Activated T-helper 2 cell treated with anti-CD3 and anti-CD28 coated beads, Interferon-gamma antibody, Interleukin-2, Interleukin-4, amounts not matched to agents 10 μg/mL and 5 μg/mL and 100 μg/mL, durations not matched to agents 14 hours and 24 hours and 36 hours (primary cell): Measurements from ENCODE around the gene OVCH2. TPM values are rescaled to one million over a fixed set of nuclear protein-coding genes. Genes with fewer than 3 reads are reported as not detected.

Source experiments
- DNase-seq: peaks from one replicate; pipeline ENCODE4 v3.0.0; 2021; ENCODE audit warnings: low spot score
- H3K27ac Mint-ChIP-seq: one replicate; pipeline ENCODE4 v1.8.0; 2021; ENCODE audit warnings: mixed read lengths
- H3K27me3 Mint-ChIP-seq: one replicate; pipeline ENCODE4 v1.8.0; 2021; ENCODE audit warnings: low read depth, mixed read lengths
- H3K36me3 Mint-ChIP-seq: one replicate; pipeline ENCODE4 v1.8.0; 2021; ENCODE audit warnings: low read depth, mixed read lengths
- H3K4me1 Mint-ChIP-seq: one replicate; pipeline ENCODE4 v1.8.0; 2021; ENCODE audit warnings: low read depth, mixed read lengths
- H3K4me3 Mint-ChIP-seq: one replicate; pipeline ENCODE4 v1.8.0; 2021; ENCODE audit warnings: low read depth, mild to moderate bottlenecking, moderate library complexity, mixed read lengths
- H3K9me3 Mint-ChIP-seq: one replicate; pipeline ENCODE4 v1.8.0; 2021; ENCODE audit warnings: mixed read lengths
- intact Hi-C: fragments of 100-400 bp; cut with micrococcal nuclease; formaldehyde crosslinking; loops from one replicate; pipeline ENCODE4 v1.15.1; 2023
- total RNA-seq: library from RNA; stranded (reverse); gene quantifications from 2 replicates; pipeline ENCODE4 v1.2.3, GENCODE V29; 2022

OVCH2 gene
- total RNA-seq, 1 donor from 2014 or later: not detected

DNA sequence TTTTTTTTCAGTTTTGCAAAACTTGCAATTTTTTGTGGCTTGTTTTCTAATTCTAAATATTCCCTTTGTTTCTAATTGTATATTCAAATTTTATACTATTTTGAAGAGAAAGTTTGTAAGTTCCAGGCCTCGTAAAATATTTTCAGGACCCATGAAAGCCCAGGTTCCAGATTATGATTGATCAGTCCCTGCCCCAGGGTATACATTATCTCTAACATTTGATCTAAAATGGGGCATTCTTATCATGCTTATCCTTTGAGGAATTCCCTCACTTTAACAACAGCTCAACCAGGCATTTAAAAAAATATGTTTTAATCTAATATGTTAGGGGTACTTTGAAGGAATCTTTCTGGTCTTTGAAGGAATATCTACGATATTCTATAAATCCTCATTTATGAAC, 59.4 kb downstream of the OVCH2 start:
- intact Hi-C loops: no loop called here
- Mint-ChIP-seq H3K27ac (no peak overlapping the region), H3K9me3 (no peaks in the 10 kb centered on the region), H3K36me3 (no peaks in the 10 kb centered on the region), H3K4me1 (no peaks in the 10 kb centered on the region), H3K4me3 (no peak overlapping the region), H3K27me3 (no peaks in the 10 kb centered on the region)
- DNase-seq: no peak

DNA sequence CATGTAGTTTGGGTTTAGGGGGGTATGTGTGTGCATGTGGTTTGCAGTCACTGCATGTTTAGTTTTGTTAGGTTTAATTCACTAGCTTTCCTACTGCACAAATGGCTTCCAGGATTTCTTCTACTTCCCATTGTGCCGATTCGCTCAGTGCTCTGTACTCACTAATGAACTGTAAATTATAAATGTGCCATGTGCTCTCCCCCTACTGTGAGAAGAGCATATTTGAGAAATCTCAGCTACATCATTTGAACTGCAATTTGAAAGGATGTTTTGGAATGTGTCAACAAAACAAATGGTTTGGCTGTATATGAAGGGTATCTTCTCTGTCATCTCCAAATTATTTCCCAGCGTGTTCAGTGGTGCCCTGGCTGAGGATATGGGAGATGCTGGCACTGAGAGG, 61.1 kb downstream of the OVCH2 start:
- Mint-ChIP-seq H3K4me3 (no peak overlapping the region), H3K36me3 (no peaks in the 10 kb centered on the region), H3K4me1 (no peaks in the 10 kb centered on the region), H3K27me3 (no peaks in the 10 kb centered on the region), H3K9me3 (no peaks in the 10 kb centered on the region), H3K27ac (no peak overlapping the region)
- DNase-seq: no peak
- intact Hi-C loops: no loop called here

GRCh38 chr11:7643314-7643713, 63.0 kb downstream of the OVCH2 start:
- Mint-ChIP-seq H3K27ac (no peak overlapping the region), H3K36me3 (no peaks in the 10 kb centered on the region), H3K9me3 (no peaks in the 10 kb centered on the region), H3K4me1 (no peaks in the 10 kb centered on the region), H3K4me3 (no peak overlapping the region), H3K27me3 (no peaks in the 10 kb centered on the region)
- no peak for DNase-seq
- intact Hi-C loops: no loop called here

GRCh38 chr11:7642747-7643146, 63.5 kb downstream of the OVCH2 start:
- no peak overlapping the region for H3K4me3 Mint-ChIP-seq
- no peaks in the 10 kb centered on the region for H3K9me3 Mint-ChIP-seq
- no peaks in the 10 kb centered on the region for H3K4me1 Mint-ChIP-seq
- no peaks in the 10 kb centered on the region for H3K36me3 Mint-ChIP-seq
- H3K27ac Mint-ChIP-seq: no peak overlapping the region
- intact Hi-C loops: no loop called here
- no peak for DNase-seq
- H3K27me3 Mint-ChIP-seq: no peaks in the 10 kb centered on the region

DNA sequence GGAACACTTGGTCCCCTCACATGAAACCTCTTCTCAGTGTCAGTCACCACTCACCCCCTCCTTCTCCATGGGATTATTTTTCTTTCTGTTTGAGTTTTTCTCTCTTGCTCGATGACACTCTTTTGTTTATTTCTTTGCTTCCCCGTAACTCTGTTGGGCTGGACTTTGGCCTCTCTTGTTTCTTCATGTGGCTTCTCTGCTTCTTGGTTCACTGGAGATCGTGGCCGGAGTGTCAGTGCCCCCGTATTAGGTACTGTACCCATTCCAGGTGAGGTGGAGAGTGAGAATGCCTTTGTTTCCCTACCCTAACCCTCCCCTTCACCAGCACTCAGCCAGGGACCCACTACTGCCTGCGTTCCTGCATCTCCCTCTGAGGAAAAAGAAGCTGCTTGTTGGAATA, 65.5 kb downstream of the OVCH2 start:
- Mint-ChIP-seq H3K4me1 (no peaks in the 10 kb centered on the region), H3K27me3 (no peaks in the 10 kb centered on the region), H3K4me3 (no peak overlapping the region), H3K9me3 (no peaks in the 10 kb centered on the region), H3K27ac (no peak overlapping the region), H3K36me3 (no peaks in the 10 kb centered on the region)
- no peak for DNase-seq
- intact Hi-C loops: no loop called here

- Mint-ChIP-seq H3K4me3 (no peak overlapping the region), H3K27ac (no peak overlapping the region), H3K4me1 (no peaks in the 10 kb centered on the region), H3K9me3 (no peaks in the 10 kb centered on the region), H3K36me3 (no peaks in the 10 kb centered on the region), H3K27me3 (no peaks in the 10 kb centered on the region)
- DNase-seq: no peak
- intact Hi-C loops: no loop called here
These were observed 66.6 kb downstream of the OVCH2 start for GRCh38 chr11:7639643-7640025.

Other genes with a start within 250 kb of the OVCH2 start
- not detected in 2 replicates for gene OLFML1, start 221.0 kb downstream of the OVCH2 start, total RNA-seq
- 1.1 and 2.1 TPM in 2 replicates for gene PPFIBP2, start 192.5 kb downstream of the OVCH2 start, total RNA-seq
- 3.8 and 4.5 TPM in 2 replicates for gene CYB5R2, start 33.0 kb downstream of the OVCH2 start, total RNA-seq
- gene OR5P2, start 90.5 kb upstream of the OVCH2 start, total RNA-seq: not detected in 2 replicates
- gene OR5P3, start 124.4 kb upstream of the OVCH2 start, total RNA-seq: not detected in 2 replicates
- not detected in 2 replicates for gene OR10A6, start 224.8 kb upstream of the OVCH2 start, total RNA-seq
- not detected in 2 replicates for gene OR10A3, start 235.2 kb upstream of the OVCH2 start, total RNA-seq